ENCODE results near the gene CHRDL1.

Gene CHRDL1

GRCh38 chrX:110805303-110805702 lies 9.7 kb upstream of the CHRDL1 start:
- TF ChIP-seq CTCF (IDR thresholded peaks at IDR 0.05; ENCODE audit: borderline replicate concordance, insufficient read depth, low read depth, low read length): no peak
- H3K4me3 ChIP-seq (ENCODE audit: low read depth, low read length): no peak overlapping the region

- no peak overlapping the region for H3K4me3 ChIP-seq (ENCODE audit: low read depth, low read length)
- no peak for TF ChIP-seq CTCF (IDR thresholded peaks at IDR 0.05; ENCODE audit: borderline replicate concordance, insufficient read depth, low read depth, low read length)
Measured at GRCh38 chrX:110804446-110804845, 8.8 kb upstream of the CHRDL1 start.

DNA sequence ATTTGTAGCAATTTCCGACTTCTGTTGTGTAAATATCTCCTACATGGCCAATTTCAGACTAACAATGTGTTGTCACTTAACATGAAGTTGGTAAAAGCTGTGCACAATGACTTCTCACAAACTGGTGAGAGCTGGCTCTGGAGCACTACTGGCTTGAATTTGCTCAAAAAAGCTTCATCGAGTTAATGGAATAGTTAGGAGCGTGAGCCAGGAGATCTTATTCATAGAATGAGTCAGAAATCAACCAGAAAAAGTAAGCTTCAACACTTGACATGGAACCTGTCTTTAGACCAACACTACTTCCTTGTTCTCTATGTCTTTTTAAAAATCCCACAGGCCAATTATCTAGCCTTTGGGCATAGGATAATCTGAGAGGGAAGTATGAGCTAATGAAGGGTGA lies 7.9 kb upstream of the CHRDL1 start:
- H3K4me3 ChIP-seq (ENCODE audit: low read depth, low read length): no peak overlapping the region
- no peak for TF ChIP-seq CTCF (IDR thresholded peaks at IDR 0.05; ENCODE audit: borderline replicate concordance, insufficient read depth, low read depth, low read length)

DNA sequence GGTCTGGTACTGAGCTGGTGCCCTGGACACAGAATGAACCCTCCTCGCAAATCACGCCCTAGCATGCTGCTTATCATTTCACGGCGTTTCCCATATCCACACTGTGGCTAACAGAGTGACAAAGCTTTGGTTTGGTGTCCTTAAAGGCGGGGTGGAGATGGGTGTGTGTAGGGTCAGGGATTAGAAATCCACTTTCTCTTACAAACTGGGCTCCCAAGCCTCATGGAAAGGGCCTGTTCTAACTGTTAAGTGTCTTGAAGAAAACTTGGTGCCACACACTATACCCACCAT lies 735 bp upstream of the CHRDL1 start:
- TF ChIP-seq CTCF (IDR thresholded peaks at IDR 0.05; ENCODE audit: borderline replicate concordance, insufficient read depth, low read depth, low read length): no peak
- H3K4me3 ChIP-seq (ENCODE audit: low read depth, low read length): no peak overlapping the region

DNA sequence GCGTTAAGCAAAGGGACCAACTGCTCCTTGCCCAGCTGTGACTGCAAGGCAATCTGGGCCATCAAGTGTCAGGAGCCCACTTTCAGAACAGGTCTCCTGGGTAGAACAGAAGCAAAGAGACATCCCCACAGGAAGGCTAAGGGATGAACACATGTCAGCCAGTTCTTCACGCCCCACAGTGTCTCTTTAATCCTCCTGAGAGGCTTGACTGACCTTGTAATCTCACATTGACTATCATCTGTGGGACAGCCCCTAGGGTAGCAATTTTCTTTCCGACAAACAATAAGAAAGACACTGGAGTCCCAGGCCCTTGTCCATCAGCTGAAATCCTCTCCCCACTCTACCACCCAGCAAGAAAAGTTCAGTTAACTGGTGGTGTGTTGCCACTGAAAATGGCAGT lies 1.0 kb downstream of the CHRDL1 start:
- no peak for TF ChIP-seq CTCF (IDR thresholded peaks at IDR 0.05; ENCODE audit: borderline replicate concordance, insufficient read depth, low read depth, low read length)
- no peak overlapping the region for H3K4me3 ChIP-seq (ENCODE audit: low read depth, low read length)

DNA sequence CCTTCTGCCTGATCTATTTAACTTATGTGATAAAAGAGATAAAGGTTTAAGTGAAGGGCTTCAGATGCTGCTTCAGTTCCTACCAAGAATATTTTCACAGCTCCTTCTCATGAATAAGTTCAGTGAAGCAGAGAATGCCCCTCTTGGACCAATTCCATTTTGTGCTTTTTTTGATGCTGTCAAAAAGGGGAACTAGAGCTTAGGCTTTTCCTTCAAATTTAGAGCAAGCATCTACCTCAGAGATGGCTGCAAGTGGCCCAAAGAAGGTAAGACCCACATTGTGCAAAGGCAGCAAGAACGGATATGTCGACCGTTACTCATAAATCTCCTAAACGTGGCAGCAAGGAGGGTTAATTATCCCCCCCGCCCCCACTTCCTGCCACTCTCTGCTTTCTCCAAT lies 4.5 kb downstream of the CHRDL1 start:
- TF ChIP-seq CTCF (IDR thresholded peaks at IDR 0.05; ENCODE audit: borderline replicate concordance, insufficient read depth, low read depth, low read length): no peak
- no peak overlapping the region for H3K4me3 ChIP-seq (ENCODE audit: low read depth, low read length)

DNA sequence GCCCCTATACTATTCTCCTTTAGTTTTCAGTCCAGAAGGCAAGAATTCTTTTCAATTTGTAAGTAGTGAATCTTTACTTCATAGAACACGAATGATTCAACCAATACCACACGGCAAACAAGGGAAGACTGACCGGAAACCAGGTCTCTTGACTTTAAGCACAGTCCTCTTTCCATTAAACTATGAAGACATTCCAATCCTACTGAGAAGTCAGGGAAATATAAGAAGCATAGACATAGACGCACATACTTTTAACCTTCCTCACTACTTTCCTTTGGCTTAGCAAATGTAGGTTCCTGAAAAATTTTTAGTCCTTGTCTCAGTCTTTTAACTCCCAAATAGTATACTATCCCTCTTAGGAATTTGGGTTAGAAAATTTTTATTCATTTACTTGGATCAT lies 9.1 kb downstream of the CHRDL1 start:
- H3K4me3 ChIP-seq (ENCODE audit: low read depth, low read length): no peak overlapping the region
- TF ChIP-seq CTCF (IDR thresholded peaks at IDR 0.05; ENCODE audit: borderline replicate concordance, insufficient read depth, low read depth, low read length): no peak
